Activated CD4-positive, alpha-beta T cell treated with anti-CD3 and anti-CD28 coated beads for 4 hours (primary cell): ENCODE results near the gene RPUSD4.

Source experiments
- DNase-seq, 2 donors: peaks; one replicate each; pipeline ENCODE4 v3.0.0-alpha.2; 2020

Gene RPUSD4

DNA sequence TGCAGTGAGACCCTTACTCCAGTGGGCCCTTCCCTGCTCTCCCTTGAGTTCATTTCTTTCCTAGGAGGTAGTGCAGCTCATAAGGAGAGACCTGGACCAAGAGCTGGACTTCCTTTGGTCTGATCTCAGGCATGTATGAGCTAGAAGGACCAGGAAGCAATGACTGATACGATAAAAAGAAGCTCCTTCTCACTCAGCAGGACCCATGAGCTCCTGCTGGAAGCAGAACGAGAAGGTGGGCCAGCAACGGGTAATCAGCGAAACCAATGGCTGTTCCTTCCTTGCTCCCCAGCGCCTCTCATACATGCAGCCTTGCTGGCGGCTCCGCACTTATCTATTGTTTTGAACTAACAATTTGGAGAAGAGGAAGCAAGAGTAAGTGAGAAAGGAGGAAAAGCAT lies 56.8 kb downstream of the RPUSD4 start:
- no peak for DNase-seq

DNA sequence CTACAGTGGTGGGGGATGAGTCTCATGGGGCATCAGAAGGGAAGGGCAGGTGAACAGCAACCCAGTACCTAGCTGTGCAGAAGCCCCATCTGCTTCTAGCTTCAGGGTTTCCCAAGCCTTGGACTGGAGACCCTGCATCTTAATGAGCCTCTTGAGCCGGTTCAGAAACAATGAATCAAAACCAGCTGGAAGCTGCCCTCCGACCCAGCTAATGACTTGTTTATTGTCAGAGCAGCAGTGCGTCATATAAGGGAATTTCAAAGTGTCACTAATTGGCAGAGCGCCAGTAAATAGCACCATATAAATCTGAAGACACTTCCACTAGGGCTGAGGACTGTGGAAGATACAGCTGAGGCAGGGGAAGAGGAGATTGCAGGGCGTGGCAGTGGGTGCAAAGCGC lies 57.5 kb downstream of the RPUSD4 start:
- DNase-seq: no peak

DNA sequence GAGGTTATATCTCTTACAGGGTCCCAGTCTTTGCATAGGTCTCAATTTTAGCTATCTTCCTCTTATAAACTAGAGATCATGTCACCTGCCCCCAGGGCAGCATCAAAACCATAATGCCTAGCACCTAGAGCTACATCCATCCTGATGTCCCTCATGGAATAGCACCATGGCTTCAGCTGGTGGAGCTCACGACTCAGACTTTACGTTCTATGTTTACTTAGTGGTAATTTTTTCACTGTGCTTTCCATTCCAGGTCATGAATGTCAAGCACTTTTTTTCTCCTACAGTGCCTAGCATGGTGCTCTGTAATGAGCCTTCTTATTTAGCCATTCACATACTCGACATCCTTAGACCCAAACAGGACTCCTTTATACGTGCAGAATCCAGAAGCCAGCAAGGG lies 58.4 kb downstream of the RPUSD4 start:
- no peak for DNase-seq

DNA sequence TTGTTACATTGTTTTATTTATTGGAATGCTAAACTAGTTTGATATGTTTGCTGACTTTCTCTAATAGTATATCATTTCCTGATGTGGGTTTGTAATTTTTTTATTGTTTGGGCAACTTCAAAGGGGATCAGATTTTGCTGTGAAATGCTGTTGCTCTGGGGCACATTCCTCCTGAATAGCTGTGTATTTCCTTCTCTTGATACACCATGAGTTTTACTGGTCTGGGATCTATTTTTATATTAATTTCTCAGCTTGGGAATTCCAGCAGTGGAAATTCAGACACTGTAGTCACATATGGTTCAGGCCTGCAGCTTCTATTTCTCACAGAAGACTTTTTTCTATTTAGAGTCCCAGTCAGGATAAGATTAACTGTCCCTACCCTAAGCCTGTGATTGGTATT lies 58.9 kb downstream of the RPUSD4 start:
- DNase-seq: no peak

DNA sequence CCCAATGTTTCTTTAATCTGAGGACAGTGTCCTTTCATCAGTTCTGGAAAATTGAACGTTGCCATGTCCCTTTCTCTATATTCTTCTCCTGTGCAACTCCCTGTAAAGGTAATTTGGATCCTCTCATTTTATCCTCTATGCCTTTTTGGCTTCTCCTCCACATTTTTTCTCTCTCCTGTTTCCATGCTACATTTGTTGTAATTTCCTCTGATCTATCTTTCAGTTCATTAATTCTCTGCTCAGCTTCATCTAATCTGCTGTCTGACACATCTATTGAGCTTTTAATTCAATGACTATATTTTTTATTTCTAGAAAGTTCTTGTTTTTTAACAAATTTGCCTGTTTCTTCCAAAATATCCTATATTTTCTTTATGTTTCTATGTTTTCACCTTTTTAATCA lies 59.3 kb downstream of the RPUSD4 start:
- DNase-seq: no peak
